GM19468 (cell line): Measurements from ENCODE around the gene RBFOX1.

Experiments
- ATAC-seq: cut with Tn5 transposase; IDR thresholded peaks from one replicate; pipeline ENCODE4 v1.9.1; 2021; ENCODE audit warnings: mild to moderate bottlenecking, moderate library complexity, moderate number of reproducible peaks; ENCODE audit not compliant: unreplicated experiment; ENCODE audit errors: extremely low read depth

RBFOX1 gene

GRCh38 chr16:7400117-7400890 is 67.7 kb downstream of the RBFOX1 start:
- ATAC-seq: no peak

DNA sequence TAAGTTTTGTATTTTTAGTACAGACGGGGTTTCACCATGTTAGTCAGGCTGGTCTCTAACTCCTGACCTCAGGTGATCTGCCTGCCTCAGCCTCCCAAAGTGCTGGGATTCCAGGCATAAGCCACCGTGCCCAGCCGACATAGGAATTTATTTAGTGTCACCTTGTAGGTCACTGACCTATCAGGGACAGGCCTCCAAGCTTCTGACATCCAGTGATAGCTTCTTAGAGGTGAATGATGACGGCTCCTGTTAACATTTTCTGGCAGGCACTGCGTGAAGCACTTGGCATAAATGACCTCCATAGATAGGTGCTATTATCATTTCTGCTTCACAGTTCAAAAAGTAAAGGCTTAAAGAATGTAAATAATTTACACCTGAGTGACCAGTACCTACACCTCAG is 71.6 kb downstream of the RBFOX1 start:
- ATAC-seq: no peak

GRCh38 chr16:7405166-7405565 is 72.5 kb downstream of the RBFOX1 start:
- no peak for ATAC-seq

DNA sequence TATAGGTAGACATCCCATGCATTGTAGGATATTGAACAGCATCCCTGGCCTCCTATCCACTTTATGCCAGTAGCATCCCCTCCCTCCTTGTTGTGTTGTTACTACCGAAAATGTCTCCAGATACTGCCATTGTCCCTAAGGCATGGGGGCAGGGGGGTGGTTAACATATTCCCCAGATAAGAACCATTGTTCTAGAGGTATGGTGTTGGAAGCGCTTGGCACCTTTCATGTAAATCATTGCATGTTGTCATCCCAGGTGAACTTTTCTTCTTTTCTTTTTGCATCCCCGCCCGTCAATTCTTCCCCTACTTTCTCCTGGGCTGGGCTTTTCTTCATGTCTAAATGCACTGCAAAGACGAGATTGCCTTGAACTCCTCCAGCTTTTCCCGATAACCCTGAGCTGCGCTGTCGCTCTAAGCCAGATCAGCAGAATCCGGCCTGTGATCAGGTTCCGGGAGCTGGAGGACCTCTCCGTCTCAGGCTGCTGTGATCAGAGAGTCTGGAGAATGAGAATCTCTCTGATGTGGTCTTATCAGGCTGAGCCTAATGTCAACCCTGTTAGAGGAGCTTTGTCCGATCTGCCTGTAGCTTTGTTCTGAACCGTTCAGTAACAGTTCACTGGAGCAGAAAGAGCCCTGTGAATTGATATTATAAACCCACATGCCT is 76.2 kb downstream of the RBFOX1 start:
- ATAC-seq: no peak

DNA sequence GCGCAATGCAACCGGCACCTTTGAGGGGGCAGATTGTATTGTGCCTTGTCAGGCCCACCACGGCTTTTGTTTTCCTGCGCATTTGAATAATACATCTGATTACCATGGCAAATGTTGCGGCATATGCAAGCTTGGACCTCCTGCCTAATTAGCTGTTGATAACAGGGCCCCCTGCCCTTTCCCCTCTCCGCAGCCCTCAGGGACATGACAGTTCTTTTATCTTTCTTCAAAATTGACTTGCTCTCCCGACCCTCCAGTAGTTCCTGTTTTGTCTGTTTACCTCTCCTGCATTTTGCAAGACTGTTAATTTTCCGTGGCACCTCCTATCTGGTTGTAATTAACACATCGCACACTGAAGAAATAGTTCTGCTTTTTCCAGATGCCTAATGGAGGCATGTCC is 86.8 kb downstream of the RBFOX1 start:
- no peak for ATAC-seq

GRCh38 chr16:7420079-7420478 is 87.4 kb downstream of the RBFOX1 start:
- no peak for ATAC-seq

GRCh38 chr16:7420843-7421242 is 88.2 kb downstream of the RBFOX1 start:
- ATAC-seq: no peak

GRCh38 chr16:7421578-7421977 is 88.9 kb downstream of the RBFOX1 start:
- no peak for ATAC-seq

GRCh38 chr16:7422036-7422888 is 89.6 kb downstream of the RBFOX1 start:
- no peak for ATAC-seq

DNA sequence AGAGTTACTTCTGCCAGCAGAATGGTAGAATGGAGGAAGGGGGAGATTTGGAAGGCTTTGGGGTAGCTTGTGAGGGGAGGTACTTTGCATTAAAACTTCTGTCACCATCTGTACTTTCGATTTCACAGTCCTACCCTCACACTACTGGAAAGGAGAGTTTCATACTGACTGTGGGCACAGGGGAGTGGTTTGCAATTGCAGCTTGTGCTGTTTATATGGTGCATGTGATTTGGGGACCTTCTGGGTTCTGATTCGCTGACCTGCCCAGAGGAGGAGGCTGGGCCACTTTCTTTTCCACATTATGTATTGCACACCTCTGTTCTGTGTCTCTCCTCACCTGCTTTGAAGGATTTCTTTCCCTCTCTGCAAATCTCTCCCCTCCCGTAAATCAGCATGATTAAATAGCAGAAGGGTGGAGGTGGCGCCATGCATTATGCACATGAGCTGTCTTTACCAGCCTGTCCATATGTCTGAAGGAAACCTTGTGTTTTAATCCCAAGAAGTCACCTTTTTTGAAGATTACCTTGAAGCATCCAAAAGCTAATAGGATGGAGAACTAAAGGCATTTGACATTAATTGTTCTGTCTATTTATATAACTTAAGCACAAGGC is 90.9 kb downstream of the RBFOX1 start:
- ATAC-seq: no peak

- ATAC-seq: no peak
These were observed 93.5 kb downstream of the RBFOX1 start for GRCh38 chr16:7426161-7426560.

GRCh38 chr16:7431723-7432122 is 99.1 kb downstream of the RBFOX1 start:
- no peak for ATAC-seq

GRCh38 chr16:7436306-7436705 is 103.7 kb downstream of the RBFOX1 start:
- ATAC-seq: no peak

DNA sequence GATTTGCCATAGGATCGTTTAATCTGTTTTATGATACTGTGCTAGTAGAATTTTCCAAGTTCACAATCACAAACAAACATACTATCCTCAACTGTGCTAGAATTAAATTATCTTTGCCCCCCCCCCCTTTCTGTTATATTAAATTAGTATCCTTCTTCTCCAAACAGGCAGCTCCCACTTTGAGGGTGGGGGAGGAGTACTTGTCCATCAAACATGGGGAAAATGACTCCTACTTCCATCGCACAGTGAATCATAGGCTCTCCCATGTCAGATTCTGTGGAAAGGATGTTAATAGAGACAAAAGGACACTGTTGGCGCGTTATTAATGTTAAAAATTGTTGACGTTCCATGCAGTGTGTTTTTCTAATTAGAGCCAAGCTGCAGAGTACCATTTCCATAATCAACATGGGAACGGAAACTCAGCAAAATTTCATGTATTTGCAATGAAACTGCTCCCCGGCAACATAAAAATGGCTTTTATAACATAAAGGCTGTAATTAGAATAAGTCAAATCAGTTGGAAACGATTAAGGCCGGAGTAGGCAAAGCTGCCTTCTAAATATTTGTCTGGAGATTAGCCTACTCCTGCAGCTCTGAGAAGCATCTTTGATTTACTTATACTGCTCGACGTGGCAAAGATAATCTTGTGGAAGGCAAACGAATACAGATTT is 104.6 kb downstream of the RBFOX1 start:
- ATAC-seq: no peak

DNA sequence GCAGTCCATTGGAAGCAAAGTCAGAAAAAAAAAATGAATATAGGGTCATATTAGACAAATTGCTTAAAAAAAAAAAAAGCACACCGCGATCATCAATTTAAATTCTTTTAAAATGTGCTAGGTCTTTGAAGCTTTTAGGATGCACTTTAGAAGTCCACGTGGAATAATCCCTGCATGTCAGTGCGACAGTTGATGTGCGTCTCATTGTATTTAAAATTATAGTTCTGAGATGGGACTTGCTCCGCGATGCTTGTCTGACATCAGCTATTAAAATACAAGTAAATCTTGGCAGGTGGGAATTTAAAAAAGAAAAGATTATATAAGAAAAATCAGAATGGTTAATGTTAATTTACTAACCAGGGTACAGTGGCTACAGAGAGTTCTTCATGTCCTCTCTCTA is 105.2 kb downstream of the RBFOX1 start:
- ATAC-seq: no peak

GRCh38 chr16:7438601-7439000 is 106.0 kb downstream of the RBFOX1 start:
- no peak for ATAC-seq

GRCh38 chr16:7439518-7439917 is 106.9 kb downstream of the RBFOX1 start:
- no peak for ATAC-seq

- ATAC-seq: no peak
These were observed 108.3 kb downstream of the RBFOX1 start for GRCh38 chr16:7440886-7441400.

DNA sequence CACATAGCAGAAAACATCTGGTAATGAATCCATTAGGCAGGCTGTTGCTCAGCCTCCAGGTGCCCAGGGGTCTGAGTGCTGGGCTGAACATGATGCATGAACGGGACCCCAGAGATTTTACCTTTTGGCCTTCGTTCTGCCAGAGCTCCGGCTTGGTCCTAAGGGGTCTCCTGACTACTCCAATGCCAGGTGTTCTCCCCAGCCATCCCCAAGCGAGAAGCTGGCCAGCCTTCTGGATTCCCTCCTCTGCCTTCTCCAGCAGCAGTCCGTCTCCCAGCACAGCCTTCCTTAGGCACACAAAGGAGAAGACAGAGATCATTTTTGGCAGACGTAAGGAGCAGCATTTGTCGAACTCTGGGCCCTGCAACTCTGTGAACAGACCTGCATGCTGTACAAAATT is 109.4 kb downstream of the RBFOX1 start:
- ATAC-seq: no peak

- no peak for ATAC-seq
These were observed 110.5 kb downstream of the RBFOX1 start for GRCh38 chr16:7443142-7443541.
